SKM-1 (cell line): ENCODE measurements around the gene CRNKL1.
"Not testable (repeated sequence)": the region's sequence is repeated elsewhere in the genome, so short reads cannot be mapped to it uniquely, and the experiment has no call there.

Source experiments
- DNase-seq: peaks from one replicate; lab custom pipeline; 2025; ENCODE audit not compliant: unreplicated experiment; lab: John Stamatoyannopoulos, UW

The CRNKL1 gene

GRCh38 chr20:20010639-20011500 lies 41.4 kb downstream of the CRNKL1 start:
- no peak for DNase-seq

- DNase-seq, result no peak
Measured at GRCh38 chr20:20009784-20010253, 42.4 kb downstream of the CRNKL1 start.

GRCh38 chr20:20005342-20005741 lies 46.9 kb downstream of the CRNKL1 start:
- DNase-seq, result no peak

GRCh38 chr20:20003955-20004322 lies 48.3 kb downstream of the CRNKL1 start:
- not testable (repeated sequence) for DNase-seq

GRCh38 chr20:20003031-20003954 lies 49.0 kb downstream of the CRNKL1 start:
- peak; percentile 94 for DNase-seq

- DNase-seq, result peak; percentile 61
Measured at GRCh38 chr20:20002101-20002998, 49.9 kb downstream of the CRNKL1 start.

GRCh38 chr20:20000211-20000968 lies 51.9 kb downstream of the CRNKL1 start:
- peak; percentile 17 for DNase-seq

GRCh38 chr20:19998990-19999705 lies 53.1 kb downstream of the CRNKL1 start:
- no peak for DNase-seq

GRCh38 chr20:19996917-19997316 lies 55.3 kb downstream of the CRNKL1 start:
- DNase-seq, result no peak

GRCh38 chr20:19996222-19996621 lies 56.0 kb downstream of the CRNKL1 start:
- DNase-seq, result no peak

- peak; percentile 57 for DNase-seq
Measured at GRCh38 chr20:19995220-19995863, 56.9 kb downstream of the CRNKL1 start.

GRCh38 chr20:19993958-19994669 lies 58.2 kb downstream of the CRNKL1 start:
- DNase-seq, result no peak

- no peak for DNase-seq
Measured at GRCh38 chr20:19992996-19993908, 59.0 kb downstream of the CRNKL1 start.

GRCh38 chr20:19991854-19992253 lies 60.4 kb downstream of the CRNKL1 start:
- no peak for DNase-seq

- DNase-seq, result no peak
Measured at GRCh38 chr20:19991308-19991707, 61.0 kb downstream of the CRNKL1 start.

- no peak for DNase-seq
Measured at GRCh38 chr20:19990850-19991249, 61.4 kb downstream of the CRNKL1 start.

GRCh38 chr20:19987046-19987445 lies 65.2 kb downstream of the CRNKL1 start:
- DNase-seq, result no peak
